ENCODE data around the gene CMTM4.

GRCh38 chr16:66728804-66729203 lies 32.3 kb upstream of the CMTM4 start:
- TF ChIP-seq POLR2A (IDR thresholded peaks at IDR 0.05): no peak
- TF ChIP-seq CTCF (IDR thresholded peaks at IDR 0.05): no peak
